Measurements from ENCODE around the gene DELE1.

GRCh38 chr5:141923448-141924313, at the start of gene DELE1:
- TF ChIP-seq, protein P1, sequence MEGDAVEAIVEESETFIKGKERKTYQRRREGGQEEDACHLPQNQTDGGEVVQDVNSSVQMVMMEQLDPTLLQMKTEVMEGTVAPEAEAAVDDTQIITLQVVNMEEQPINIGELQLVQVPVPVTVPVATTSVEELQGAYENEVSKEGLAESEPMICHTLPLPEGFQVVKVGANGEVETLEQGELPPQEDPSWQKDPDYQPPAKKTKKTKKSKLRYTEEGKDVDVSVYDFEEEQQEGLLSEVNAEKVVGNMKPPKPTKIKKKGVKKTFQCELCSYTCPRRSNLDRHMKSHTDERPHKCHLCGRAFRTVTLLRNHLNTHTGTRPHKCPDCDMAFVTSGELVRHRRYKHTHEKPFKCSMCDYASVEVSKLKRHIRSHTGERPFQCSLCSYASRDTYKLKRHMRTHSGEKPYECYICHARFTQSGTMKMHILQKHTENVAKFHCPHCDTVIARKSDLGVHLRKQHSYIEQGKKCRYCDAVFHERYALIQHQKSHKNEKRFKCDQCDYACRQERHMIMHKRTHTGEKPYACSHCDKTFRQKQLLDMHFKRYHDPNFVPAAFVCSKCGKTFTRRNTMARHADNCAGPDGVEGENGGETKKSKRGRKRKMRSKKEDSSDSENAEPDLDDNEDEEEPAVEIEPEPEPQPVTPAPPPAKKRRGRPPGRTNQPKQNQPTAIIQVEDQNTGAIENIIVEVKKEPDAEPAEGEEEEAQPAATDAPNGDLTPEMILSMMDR (IDR thresholded peaks at IDR 0.05), result peak in 3 of 12 donors; percentile 8 to 18 (median 9)
- TF ChIP-seq POLR2A (IDR thresholded peaks at IDR 0.05), result peak; percentile 13 to 87

Measured in heart left ventricle (tissue), 13 donors.